HCEC 1CT (cell line): ENCODE data around the gene ZNF423.

Experiments
- DNase-seq: peaks from one replicate; pipeline ENCODE4 v3.0.0-alpha.2; 2017

The ZNF423 gene

GRCh38 chr16:49821614-49822282 lies 34.2 kb downstream of the ZNF423 start:
- no peak for DNase-seq

GRCh38 chr16:49821156-49821555 lies 34.8 kb downstream of the ZNF423 start:
- DNase-seq, result no peak

GRCh38 chr16:49817754-49818507 lies 38.0 kb downstream of the ZNF423 start:
- DNase-seq, result no peak

GRCh38 chr16:49816875-49817274 lies 39.0 kb downstream of the ZNF423 start:
- no peak for DNase-seq

GRCh38 chr16:49811644-49812334 lies 44.1 kb downstream of the ZNF423 start:
- DNase-seq, result no peak

- no peak for DNase-seq
Observed at GRCh38 chr16:49810831-49811230, 45.1 kb downstream of the ZNF423 start.

GRCh38 chr16:49809561-49809960 lies 46.4 kb downstream of the ZNF423 start:
- no peak for DNase-seq

- DNase-seq, result no peak
Observed at GRCh38 chr16:49809062-49809461, 46.9 kb downstream of the ZNF423 start.

GRCh38 chr16:49806446-49806845 lies 49.5 kb downstream of the ZNF423 start:
- DNase-seq, result no peak

- DNase-seq, result no peak
Observed at GRCh38 chr16:49801290-49801689, 54.6 kb downstream of the ZNF423 start.

- DNase-seq, result no peak
Observed at GRCh38 chr16:49800876-49801275, 55.0 kb downstream of the ZNF423 start.

GRCh38 chr16:49800441-49800840 lies 55.5 kb downstream of the ZNF423 start:
- DNase-seq, result no peak

GRCh38 chr16:49799172-49799571 lies 56.7 kb downstream of the ZNF423 start:
- DNase-seq, result no peak

GRCh38 chr16:49795513-49795912 lies 60.4 kb downstream of the ZNF423 start:
- no peak for DNase-seq

GRCh38 chr16:49793244-49793643 lies 62.7 kb downstream of the ZNF423 start:
- DNase-seq, result no peak

GRCh38 chr16:49789616-49790015 lies 66.3 kb downstream of the ZNF423 start:
- no peak for DNase-seq

- DNase-seq, result no peak
Observed at GRCh38 chr16:49788986-49789385, 66.9 kb downstream of the ZNF423 start.

GRCh38 chr16:49788572-49788971 lies 67.3 kb downstream of the ZNF423 start:
- DNase-seq, result no peak

GRCh38 chr16:49786926-49787557 lies 68.9 kb downstream of the ZNF423 start:
- no peak for DNase-seq

GRCh38 chr16:49785970-49786369 lies 69.9 kb downstream of the ZNF423 start:
- DNase-seq, result no peak

GRCh38 chr16:49782405-49782804 lies 73.5 kb downstream of the ZNF423 start:
- no peak for DNase-seq

- DNase-seq, result no peak
Observed at GRCh38 chr16:49781401-49781800, 74.5 kb downstream of the ZNF423 start.

- no peak for DNase-seq
Observed at GRCh38 chr16:49780433-49780832, 75.5 kb downstream of the ZNF423 start.

- DNase-seq, result no peak
Observed at GRCh38 chr16:49779979-49780378, 75.9 kb downstream of the ZNF423 start.
